Tongue (tissue), 2 donors: ENCODE results near the gene ATP5PD. TPM values are rescaled to one million over a fixed set of nuclear protein-coding genes. Genes with fewer than 3 reads are reported as not detected.
"Not testable (repeated sequence)": the region's sequence is repeated elsewhere in the genome, so short reads cannot be mapped to it uniquely, and the experiment has no call there.

Experiments used
- DNase-seq: peaks from one replicate; pipeline ENCODE4 v3.0.0-alpha.2; 2015
- total RNA-seq: library from RNA; depleted of rRNA; stranded (reverse); fragments of >200 nt; gene quantifications from one replicate; pipeline ENCODE4 v1.2.3, GENCODE V29; 2014

Gene ATP5PD
- total RNA-seq, 1 donor from 2014 or later, result 299 TPM

- DNase-seq, result no peak
Observed at GRCh38 chr17:75051941-75052340, 5.2 kb upstream of the ATP5PD start.

GRCh38 chr17:75049706-75050105, 2.9 kb upstream of the ATP5PD start:
- no peak for DNase-seq

DNA sequence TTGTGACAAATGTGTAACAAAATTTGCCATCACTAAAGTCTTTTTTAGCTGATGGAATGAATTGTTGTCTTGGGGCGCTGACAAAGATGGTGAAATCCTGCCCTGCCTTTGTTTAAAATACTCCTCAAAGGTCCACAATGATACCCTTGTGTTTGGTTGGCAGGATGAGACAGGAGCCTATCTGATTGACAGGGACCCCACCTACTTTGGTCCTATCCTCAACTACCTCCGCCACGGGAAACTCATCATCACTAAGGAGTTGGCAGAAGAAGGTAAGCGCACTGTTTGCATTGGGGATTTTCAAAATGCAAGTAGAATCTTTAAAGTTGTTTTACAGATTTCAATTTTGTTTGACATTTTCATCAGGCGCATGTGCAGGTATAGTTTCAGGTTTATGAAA, 2.3 kb upstream of the ATP5PD start:
- peak; percentile 13 for DNase-seq

DNA sequence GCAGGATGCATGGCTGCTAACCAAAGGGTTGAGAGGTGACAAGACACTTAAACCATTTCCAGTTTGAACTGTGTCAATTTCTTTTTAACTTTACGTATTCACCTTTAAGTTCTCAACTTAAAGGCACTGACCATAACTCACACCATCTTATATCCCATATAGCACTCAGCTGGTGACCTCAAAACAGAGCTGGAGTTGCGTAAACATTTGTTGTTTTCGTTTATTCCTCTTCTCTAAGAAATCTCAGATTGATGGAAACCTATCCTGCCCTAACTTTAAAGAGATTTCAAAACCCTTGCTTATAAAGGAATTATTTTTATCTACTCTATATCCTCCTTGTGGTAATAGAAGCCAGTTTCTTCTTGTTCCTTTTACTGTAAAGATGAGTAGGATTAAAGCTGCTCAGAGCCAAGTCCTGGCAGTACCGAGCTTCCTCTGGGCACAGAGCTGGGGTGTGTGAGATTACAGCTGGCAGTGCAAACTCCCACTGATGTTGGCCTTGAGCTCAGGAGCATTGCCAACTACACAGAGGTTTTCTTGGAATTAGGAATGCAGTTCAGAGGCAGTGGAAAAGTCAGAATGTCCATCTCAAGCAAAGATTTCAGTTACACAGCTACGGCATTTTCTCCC, 1.6 kb upstream of the ATP5PD start:
- peak; percentile 77 for DNase-seq

DNA sequence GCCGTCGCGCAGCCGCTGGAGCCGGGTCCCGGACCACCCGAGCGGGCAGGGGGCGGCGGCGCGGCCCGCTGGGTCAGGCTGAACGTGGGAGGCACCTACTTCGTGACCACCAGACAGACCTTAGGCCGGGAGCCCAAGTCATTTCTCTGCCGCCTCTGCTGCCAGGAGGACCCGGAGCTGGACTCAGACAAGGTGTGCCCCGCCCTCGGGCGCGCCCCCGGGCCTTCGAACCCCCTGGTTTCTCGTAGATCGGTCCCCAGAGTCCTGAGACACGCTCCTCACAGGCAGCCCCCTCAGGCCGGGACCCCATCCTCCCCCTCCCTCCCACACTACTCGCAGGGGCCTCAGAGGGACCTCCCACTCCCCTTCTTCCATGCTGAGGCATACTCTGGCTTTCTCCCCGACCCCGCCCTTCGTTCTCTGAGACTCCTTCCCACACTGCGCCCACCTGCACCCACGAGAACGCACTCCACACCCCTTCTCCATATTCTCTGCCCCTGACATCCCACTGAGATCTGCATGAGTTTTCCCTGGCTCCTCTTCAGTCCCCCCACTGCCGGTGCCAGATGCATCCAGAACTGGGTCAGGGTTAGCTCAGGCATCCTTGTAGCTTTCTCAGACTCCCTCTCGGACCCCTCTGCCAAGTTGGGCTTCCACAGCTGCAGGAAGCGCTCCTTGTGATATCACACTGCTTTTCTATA, 779 bp upstream of the ATP5PD start:
- DNase-seq, result peak; percentile 50

- DNase-seq, result not testable (repeated sequence)
Observed at GRCh38 chr17:75045946-75046406, 793 bp downstream of the ATP5PD start.

DNA sequence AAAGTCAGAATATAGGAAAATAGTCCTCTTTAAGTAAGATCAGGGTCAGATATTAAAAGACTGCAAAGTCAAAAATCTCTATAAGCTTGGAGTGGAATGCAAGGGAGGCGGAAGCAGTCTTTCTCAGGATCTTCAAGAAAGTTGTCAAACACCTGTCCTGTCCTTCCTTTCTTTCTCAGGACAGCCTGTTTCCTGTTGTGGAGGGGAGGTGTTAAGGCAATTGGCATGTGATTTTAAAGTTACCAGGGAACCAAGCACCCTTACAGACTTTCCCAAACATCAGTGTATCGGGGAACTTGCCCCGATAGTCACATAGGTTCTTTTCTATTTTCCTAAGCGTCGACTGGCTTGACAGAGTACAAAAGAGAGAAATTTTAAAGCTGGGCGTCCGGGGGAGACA, 2.1 kb downstream of the ATP5PD start:
- no peak for DNase-seq

DNA sequence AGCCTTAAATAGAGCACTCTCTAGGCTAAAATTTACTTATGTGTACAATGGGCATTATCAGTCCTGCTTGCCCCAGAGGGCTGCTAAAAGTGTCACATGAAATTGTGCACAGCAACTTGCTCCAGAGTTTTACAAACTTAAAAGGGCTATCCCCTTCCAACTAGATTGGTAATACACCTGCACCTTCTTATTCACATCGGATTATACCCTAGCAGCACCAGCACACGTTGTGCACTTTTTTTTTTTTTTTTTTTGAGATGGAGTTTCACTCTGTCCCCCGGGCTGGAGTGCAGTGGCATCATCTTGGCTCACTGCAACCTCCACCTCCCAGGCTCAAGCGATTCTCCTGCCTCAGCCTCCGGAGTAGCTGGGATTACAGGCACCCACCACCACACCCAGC, 3.0 kb downstream of the ATP5PD start:
- DNase-seq, result not testable (repeated sequence)

GRCh38 chr17:75041656-75042280, 5.0 kb downstream of the ATP5PD start:
- no peak for DNase-seq

GRCh38 chr17:75039238-75039637, 7.5 kb downstream of the ATP5PD start:
- DNase-seq, result no peak

- DNase-seq, result peak; percentile 91
Observed at GRCh38 chr17:75036643-75037268, 10.0 kb downstream of the ATP5PD start.

GRCh38 chr17:75034236-75034908, 12.4 kb downstream of the ATP5PD start:
- peak; percentile 97 for DNase-seq

- DNase-seq, result peak; percentile 99
Observed at GRCh38 chr17:75033346-75034235, 13.2 kb downstream of the ATP5PD start.

DNA sequence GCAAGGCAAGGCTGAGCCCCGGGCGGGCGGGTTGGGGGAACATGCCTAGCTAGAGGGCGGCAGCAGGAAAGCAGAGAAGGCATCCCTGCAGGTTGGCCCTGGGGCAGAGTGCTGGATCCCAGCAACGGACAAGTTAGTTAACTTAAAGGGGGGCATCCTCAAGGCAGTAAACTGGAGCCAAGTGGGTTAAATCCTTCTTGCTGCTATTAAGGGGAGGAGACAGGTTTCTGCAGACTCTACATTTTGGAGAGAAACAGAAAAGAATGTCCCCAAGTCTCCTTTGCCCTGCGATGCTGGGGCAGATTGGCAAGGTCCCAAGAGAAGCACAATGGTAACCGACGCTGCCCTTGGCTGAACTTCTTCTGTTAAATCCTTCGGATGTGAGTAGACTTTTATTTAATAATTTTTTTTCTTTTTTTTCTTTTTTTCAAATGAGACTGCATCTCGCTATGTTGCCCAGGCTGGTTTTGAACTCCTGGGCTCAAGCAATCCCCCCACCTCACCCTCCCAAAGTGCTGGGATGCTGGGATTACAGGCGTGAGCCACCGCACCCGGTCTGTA, 14.0 kb downstream of the ATP5PD start:
- DNase-seq, result peak; percentile 40

DNA sequence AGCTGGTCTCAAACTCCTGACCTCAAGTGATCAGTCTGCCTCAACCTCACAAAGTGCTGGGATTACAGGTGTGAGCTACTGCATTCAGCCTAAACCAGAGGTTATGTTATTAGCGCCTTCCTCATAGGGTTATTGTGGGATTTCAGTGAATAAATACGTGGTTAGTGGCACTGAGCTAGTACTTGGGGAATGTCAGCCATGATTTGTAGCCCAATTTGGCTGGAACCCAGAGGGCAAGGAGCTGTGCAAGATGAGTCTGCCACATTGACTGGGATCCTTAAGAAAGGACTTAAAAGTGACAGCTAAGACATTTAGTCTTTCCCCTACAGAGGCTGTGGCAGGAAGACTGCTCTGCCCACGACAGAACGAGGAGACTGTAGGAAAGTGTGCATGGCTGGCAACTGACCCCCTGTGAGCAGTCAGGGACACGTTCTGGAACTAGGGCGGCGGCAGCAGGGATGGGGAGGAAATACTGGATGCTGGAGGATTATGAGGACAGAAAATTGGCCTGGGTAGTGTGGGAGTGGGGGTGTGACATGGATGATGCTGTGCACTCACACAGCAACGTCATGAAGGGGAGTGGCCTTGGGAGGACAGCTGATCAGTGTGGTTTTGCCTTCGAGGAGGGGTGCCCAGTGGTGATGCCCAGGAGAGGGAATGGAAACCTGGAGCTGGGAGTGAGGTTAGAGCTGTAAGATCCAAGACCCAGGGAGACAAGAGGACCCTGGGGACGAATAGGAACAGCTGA, 14.6 kb downstream of the ATP5PD start:
- peak; percentile 88 for DNase-seq

GRCh38 chr17:75030161-75030560, 16.6 kb downstream of the ATP5PD start:
- DNase-seq, result no peak

- DNase-seq, result peak; percentile 17
Observed at GRCh38 chr17:75026650-75027049, 20.1 kb downstream of the ATP5PD start.

- DNase-seq, result not testable (repeated sequence)
Observed at GRCh38 chr17:75025398-75025734, 21.4 kb downstream of the ATP5PD start.

- DNase-seq, result no peak
Observed at GRCh38 chr17:75024686-75025397, 21.9 kb downstream of the ATP5PD start.
